ENCODE results near the gene ATRX.
"Not testable (repeated sequence)": the region's sequence is repeated elsewhere in the genome, so short reads cannot be mapped to it uniquely, and the experiment has no call there.

The ATRX gene

DNA sequence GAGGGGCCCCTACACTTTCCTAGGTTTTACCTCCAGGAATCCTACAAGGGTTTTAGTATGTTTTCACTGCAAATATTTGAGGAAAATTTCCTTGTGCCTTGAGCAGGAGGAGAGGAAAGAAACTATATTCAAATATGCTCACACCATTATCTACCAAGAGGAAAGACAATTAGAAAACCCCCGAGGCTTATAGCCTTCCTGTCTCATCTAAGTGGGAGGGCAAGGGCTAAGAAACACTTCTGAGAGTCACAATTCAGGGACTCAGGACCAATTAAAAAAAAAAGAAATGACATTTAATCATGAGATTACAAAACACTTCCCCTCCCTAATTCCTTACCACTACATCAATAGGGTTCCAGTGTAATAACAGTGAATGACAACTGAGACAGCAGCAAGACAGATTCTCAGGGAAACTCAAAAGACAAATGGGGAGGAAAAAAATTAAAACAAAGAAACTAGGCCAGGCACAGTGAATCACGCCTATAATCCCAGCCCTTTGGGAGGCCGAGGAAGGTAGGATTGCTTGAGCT lies 45.6 kb downstream of the ATRX start:
- no peak for DNase-seq (ENCODE audit: low read depth)

GRCh38 chrX:77733342-77733741 lies 52.7 kb downstream of the ATRX start:
- DNase-seq (ENCODE audit: low read depth): no peak

- no peak for DNase-seq (ENCODE audit: low read depth)
Measured at GRCh38 chrX:77731821-77732419, 54.1 kb downstream of the ATRX start.

GRCh38 chrX:77726095-77726494 lies 59.9 kb downstream of the ATRX start:
- not testable (repeated sequence) for DNase-seq (ENCODE audit: low read depth)

- DNase-seq (ENCODE audit: low read depth): no peak
Measured at GRCh38 chrX:77723681-77724080, 62.3 kb downstream of the ATRX start.

DNA sequence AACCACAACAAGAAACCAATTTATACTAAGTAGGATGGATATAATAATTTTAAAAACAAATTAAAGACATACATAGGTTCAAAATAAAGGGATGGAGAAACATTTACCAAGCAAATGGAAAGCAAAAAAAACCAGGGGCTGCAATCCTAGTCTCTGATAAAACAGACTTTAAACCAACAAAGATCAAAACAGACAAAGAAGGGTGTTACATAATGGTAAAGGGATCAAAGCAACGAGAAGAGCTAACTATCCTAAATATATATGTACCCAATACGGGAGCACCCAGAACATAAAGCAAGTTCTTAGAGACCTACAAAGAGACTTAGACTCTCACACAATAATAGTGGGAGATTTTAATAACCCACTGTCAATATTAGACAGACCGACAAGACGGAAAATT lies 66.6 kb downstream of the ATRX start:
- DNase-seq (ENCODE audit: low read depth): no peak

- DNase-seq (ENCODE audit: low read depth): no peak
Measured at GRCh38 chrX:77704881-77705280, 81.1 kb downstream of the ATRX start.

- no peak for DNase-seq (ENCODE audit: low read depth)
Measured at GRCh38 chrX:77698242-77698641, 87.8 kb downstream of the ATRX start.

DNA sequence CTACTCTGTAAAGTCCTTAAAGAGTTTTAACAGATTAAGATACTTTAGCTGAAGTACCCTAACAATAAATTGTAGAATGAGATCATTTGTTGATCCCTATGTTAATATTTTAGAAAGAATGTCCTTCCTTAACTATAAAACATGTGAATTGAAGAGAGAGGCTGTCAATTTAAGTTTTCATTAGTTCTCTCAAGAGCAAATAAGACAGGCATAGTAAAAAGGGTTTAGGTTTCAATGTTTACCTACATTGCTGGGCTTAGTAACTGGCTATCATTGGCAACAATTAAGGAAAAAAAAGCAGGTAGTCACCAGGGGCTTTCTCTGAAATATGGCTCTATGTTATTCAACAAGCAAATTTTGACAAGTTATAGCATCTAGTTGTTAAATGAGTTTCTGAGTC lies 91.5 kb downstream of the ATRX start:
- no peak for DNase-seq (ENCODE audit: low read depth)

- DNase-seq (ENCODE audit: low read depth): no peak
Measured at GRCh38 chrX:77693594-77693993, 92.4 kb downstream of the ATRX start.

DNA sequence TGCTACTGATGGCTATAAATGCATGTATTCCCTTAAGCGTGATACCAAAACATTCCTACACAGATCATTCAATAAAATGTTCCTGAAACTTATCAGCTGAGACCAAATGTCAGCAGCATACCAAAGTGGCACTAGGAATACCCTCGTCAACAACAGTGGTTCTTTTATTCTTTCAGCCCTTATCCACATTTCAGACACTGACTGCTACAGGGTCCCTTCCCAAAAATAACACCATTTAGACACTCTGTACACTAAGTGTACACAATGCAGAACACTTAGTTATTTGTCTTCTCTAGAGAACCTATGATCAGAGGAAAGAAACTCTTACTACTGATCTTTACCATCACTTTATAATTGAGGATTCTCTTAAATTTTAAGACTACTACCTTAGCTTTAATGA lies 94.1 kb downstream of the ATRX start:
- no peak for DNase-seq (ENCODE audit: low read depth)

DNA sequence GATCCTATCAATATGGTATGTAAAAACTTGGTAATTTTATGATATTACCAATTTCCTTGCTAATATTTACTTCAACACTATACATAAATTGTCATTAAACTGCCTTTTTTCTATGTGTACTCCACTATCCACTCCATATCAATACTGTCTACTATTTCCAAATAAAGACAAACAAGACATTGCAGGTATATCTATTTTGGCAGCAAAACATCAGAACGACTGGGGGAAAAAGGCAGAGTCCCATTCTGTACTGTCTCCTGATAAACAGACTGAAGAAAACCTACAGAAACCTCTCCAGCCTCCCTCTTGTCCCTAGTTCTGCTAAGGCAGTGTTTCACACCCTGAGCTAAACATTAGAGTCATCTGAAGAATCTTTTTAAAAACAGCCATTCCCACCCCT lies 96.6 kb downstream of the ATRX start:
- no peak for DNase-seq (ENCODE audit: low read depth)

DNA sequence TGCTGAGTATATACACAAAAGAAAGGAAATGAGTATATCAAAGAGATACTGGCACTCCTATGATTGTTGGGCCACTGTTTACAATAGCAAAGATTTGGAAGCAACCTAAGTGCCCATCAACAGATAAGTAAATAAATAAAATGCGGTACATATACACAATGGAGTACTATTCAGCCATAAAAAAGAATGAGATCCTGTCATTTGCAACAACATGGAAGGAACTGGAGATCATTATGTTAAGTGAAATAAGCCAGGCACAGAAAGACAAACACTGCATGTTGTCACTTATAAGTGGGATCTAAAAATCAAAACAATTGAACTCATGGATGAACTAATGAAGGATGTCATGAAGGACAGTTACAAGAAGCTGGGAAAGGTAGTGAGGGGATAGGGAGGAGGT lies 100.3 kb downstream of the ATRX start:
- not testable (repeated sequence) for DNase-seq (ENCODE audit: low read depth)

DNA sequence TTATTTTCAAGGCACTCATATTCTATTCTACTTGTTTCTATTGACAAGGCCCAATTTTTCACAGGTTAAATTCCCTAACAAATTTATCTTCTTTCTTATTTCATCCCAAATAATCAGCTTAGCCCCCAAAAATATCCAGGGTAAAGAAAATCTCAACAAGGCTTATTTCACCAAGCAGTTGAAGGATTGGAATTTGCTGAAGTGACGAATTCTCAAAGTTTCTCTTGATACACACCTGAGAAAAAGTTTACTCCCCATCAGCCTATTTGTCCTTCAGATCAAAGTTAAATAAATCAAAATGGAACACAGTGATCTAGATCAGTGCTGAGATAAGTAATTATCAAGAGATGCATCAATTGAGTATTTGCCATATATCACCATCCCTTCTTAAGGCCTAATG lies 106.9 kb downstream of the ATRX start:
- no peak for DNase-seq (ENCODE audit: low read depth)

DNA sequence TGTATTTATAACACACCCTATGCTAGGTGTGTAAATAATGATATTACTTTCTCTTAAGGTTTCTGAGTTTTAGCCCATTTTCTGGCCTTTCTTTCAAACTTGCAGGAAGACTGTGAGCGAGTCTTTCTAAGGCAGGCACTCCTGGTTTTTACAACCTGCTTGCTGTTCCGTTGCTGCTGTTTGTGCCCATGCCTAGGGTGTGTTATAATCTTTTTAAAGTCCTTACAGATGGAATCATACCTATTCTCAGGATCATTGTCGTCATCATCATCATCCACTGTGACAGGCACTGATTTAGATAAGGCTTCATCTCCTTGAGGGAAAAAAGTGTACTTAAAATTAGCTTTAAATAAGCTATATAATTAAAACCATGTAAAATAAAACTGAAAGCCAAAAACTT lies 110.0 kb downstream of the ATRX start:
- DNase-seq (ENCODE audit: low read depth): no peak

- peak; percentile 10 for DNase-seq (ENCODE audit: low read depth)
Measured at GRCh38 chrX:77668391-77669237, 117.4 kb downstream of the ATRX start.

GRCh38 chrX:77658886-77659285 lies 127.1 kb downstream of the ATRX start:
- no peak for DNase-seq (ENCODE audit: low read depth)

GRCh38 chrX:77652095-77652494 lies 133.9 kb downstream of the ATRX start:
- DNase-seq (ENCODE audit: low read depth): no peak

DNA sequence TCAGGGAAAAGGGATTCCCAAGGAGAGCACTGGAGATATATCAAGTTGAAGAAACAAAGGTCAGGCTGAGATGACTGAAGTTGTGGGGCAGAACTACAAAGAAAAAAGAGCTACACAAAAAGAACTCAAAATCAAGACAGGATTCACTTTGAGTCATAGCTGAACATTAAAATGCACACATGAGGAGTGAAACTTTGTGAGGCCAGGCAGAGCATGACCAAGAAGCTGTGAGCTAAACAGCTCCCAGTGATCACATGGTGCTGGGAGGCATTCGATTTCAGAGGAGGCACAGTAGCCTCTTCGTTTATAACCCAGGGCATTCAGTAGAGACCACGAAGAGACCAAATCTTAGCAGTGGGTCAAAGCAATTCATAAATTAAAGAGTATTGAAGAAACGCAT lies 145.3 kb downstream of the ATRX start:
- no peak for DNase-seq (ENCODE audit: low read depth)

DNA sequence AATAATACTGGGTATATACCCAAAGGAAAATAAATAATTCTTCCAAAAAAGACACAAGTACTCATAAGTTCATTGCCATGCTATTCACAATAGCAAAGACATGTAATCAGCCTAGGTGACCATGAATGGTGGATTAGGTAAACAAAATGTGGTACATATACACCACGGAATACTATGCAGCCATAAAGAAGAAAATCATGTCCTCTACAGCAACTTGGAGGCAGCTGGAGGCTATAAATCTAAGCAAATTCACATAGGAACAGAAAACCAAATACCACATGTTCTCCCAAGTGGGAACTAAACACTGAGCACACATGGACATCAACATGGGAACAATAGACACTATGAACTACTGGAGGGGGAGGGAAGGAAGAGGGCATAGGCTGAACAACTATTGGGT lies 146.2 kb downstream of the ATRX start:
- no peak for DNase-seq (ENCODE audit: low read depth)

DNA sequence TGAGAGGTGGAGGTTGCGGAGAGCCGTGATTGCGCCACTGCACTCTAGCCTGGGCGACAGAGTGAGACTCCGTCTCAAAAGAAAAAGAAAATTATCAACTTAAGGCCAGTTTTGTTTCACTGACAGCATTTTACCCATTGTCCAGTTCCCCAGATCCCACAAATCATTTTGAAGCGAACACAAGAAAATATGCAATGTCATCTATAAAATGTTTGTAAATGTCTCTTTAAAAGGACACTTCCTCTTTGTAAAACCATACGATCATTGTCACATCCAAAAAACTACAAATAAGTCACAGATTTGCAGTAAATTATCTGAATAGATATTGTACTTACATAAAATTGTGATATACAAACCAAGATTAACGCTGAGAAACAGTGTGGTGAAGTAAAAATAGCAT lies 147.6 kb downstream of the ATRX start:
- no peak for DNase-seq (ENCODE audit: low read depth)

DNA sequence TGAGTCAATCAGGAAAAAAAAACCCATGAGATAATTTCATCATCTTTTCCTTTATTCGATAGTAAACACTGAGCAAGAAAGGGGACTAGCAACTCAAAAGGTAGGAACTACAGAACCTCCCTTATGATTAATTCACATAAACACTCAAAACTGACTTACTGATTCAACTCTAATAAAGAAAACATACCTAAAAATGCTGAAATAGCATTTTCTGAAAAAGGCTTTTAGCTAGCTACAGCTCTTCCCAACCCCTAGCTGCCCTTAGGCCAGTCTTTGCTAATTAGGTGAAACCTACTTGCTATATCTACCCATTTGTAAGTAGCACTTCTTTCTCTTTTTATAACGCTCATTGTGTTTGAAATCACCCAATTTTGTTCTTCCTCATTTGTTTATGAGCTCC lies 150.6 kb downstream of the ATRX start:
- DNase-seq (ENCODE audit: low read depth): no peak

GRCh38 chrX:77628294-77629025 lies 157.6 kb downstream of the ATRX start:
- DNase-seq (ENCODE audit: low read depth): no peak

Data from stromal cell of bone marrow (primary cell).